ENCODE results near the gene LAMTOR3. TPM values are rescaled to one million over a fixed set of nuclear protein-coding genes. Genes with fewer than 3 reads are reported as not detected.

LAMTOR3 gene
- total and polyA plus RNA-seq, 4 donors = 13.5 to 26.3 (median 19.8) TPM

DNA sequence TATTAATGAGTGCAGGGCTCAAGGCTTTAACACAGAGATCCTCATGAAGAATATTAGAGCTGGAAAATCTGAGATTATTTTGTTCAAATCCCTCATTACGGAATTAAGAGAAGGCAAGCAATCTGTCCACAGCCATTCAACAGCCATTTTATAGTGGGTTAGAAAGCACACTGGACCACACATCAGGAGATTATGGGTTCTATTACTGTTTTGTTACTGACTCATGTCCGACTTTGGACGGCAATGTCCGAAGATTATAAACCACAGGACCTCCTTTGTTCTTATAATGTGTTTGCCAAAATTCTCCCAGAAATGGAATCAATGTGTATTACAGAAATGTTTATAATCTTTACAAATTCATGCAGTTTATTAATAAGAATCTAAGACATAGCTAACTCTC, 8.1 kb downstream of the LAMTOR3 start:
- no peak for TF ChIP-seq RAD21 (IDR thresholded peaks at IDR 0.05)

DNA sequence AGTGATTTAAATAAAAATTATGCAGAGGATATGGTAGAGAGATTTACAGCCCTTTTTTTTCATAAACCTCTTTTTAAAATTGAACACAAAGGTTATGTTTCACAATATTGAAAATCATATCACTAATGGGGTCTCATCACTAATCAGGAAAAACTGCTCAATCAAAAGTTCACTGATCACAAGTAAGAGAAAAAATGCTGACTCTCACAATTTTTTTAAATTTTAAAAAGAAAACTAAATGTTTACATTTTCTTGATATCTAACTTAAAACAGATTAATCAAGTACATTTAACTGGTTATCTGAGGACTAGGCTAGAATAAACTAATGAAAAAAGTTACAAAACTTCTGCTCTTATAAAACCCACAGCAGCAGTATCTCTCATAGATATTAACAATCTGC, 8.5 kb downstream of the LAMTOR3 start:
- TF ChIP-seq RAD21 (IDR thresholded peaks at IDR 0.05) (no peak), HNF4G (IDR thresholded peaks at IDR 0.05) (no peak), JUND (IDR thresholded peaks at IDR 0.05) (no peak), GABPA (IDR thresholded peaks at IDR 0.05 in 1 of 2, conservative IDR thresholded peaks at IDR 0.05 in 1 of 2) (no peak)
- TF ChIP-seq, protein P1, sequence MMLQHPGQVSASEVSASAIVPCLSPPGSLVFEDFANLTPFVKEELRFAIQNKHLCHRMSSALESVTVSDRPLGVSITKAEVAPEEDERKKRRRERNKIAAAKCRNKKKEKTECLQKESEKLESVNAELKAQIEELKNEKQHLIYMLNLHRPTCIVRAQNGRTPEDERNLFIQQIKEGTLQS (IDR thresholded peaks at IDR 0.05) = no peak
- TF ChIP-seq, protein P2, sequence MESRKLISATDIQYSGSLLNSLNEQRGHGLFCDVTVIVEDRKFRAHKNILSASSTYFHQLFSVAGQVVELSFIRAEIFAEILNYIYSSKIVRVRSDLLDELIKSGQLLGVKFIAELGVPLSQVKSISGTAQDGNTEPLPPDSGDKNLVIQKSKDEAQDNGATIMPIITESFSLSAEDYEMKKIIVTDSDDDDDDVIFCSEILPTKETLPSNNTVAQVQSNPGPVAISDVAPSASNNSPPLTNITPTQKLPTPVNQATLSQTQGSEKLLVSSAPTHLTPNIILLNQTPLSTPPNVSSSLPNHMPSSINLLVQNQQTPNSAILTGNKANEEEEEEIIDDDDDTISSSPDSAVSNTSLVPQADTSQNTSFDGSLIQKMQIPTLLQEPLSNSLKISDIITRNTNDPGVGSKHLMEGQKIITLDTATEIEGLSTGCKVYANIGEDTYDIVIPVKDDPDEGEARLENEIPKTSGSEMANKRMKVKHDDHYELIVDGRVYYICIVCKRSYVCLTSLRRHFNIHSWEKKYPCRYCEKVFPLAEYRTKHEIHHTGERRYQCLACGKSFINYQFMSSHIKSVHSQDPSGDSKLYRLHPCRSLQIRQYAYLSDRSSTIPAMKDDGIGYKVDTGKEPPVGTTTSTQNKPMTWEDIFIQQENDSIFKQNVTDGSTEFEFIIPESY (IDR thresholded peaks at IDR 0.05) = no peak
- TF ChIP-seq, protein P3, sequence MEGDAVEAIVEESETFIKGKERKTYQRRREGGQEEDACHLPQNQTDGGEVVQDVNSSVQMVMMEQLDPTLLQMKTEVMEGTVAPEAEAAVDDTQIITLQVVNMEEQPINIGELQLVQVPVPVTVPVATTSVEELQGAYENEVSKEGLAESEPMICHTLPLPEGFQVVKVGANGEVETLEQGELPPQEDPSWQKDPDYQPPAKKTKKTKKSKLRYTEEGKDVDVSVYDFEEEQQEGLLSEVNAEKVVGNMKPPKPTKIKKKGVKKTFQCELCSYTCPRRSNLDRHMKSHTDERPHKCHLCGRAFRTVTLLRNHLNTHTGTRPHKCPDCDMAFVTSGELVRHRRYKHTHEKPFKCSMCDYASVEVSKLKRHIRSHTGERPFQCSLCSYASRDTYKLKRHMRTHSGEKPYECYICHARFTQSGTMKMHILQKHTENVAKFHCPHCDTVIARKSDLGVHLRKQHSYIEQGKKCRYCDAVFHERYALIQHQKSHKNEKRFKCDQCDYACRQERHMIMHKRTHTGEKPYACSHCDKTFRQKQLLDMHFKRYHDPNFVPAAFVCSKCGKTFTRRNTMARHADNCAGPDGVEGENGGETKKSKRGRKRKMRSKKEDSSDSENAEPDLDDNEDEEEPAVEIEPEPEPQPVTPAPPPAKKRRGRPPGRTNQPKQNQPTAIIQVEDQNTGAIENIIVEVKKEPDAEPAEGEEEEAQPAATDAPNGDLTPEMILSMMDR (IDR thresholded peaks at IDR 0.05; ENCODE audit: low read depth, low read length, missing input control) = no peak
- H3K4me3 ChIP-seq (ENCODE audit: low read depth in 1 of 3, low read length in 3 of 3) = no peak overlapping the region
- no peaks in the 10 kb centered on the region for H3K9me3 ChIP-seq (ENCODE audit: control insufficient read depth in 4 of 4, low read length in 3 of 4)
- peaks cover 2 to 19% (median 18%) of the 10 kb centered on the region in 4 donors for H3K36me3 ChIP-seq (ENCODE audit: control insufficient read depth in 4 of 4, insufficient read depth in 3 of 4, low read depth in 1 of 4, low read length in 3 of 4)
- DNase-seq (ENCODE audit: low spot score) = no peak
- H3K27me3 ChIP-seq (ENCODE audit: control insufficient read depth in 4 of 4, insufficient read depth in 4 of 4, low read length in 3 of 4) = no peaks in the 10 kb centered on the region
- no peak overlapping the region for H3K27ac ChIP-seq (ENCODE audit: low read depth in 1 of 2, low read length in 2 of 2)
- H3K9ac ChIP-seq (ENCODE audit: low read depth in 1 of 2, low read length in 2 of 2) = no peak overlapping the region
- no peaks in the 10 kb centered on the region for H3K4me1 ChIP-seq (ENCODE audit: control insufficient read depth in 4 of 4, insufficient read depth in 4 of 4, low read length in 3 of 4)

More for the DNA sequence above, 8.1 kb downstream of the LAMTOR3 start:
- peaks cover 2 to 16% (median 14%) of the 10 kb centered on the region in 4 donors for H3K36me3 ChIP-seq (ENCODE audit: control insufficient read depth in 4 of 4, insufficient read depth in 3 of 4, low read depth in 1 of 4, low read length in 3 of 4)
- no peaks in the 10 kb centered on the region for H3K27me3 ChIP-seq (ENCODE audit: control insufficient read depth in 4 of 4, insufficient read depth in 4 of 4, low read length in 3 of 4)
- no peak overlapping the region for H3K27ac ChIP-seq (ENCODE audit: low read depth in 1 of 2, low read length in 2 of 2)
- no peak overlapping the region for H3K4me3 ChIP-seq (ENCODE audit: low read depth in 1 of 3, low read length in 3 of 3)
- no peak for DNase-seq (ENCODE audit: low spot score)
- 95% methylated on average over 4 of the region's 4 CpGs for WGBS
- H3K9me3 ChIP-seq (ENCODE audit: control insufficient read depth in 4 of 4, low read length in 3 of 4) = no peaks in the 10 kb centered on the region
- H3K4me1 ChIP-seq (ENCODE audit: control insufficient read depth in 4 of 4, insufficient read depth in 4 of 4, low read length in 3 of 4) = no peaks in the 10 kb centered on the region
- H3K9ac ChIP-seq (ENCODE audit: low read depth in 1 of 2, low read length in 2 of 2) = no peak overlapping the region

DNA sequence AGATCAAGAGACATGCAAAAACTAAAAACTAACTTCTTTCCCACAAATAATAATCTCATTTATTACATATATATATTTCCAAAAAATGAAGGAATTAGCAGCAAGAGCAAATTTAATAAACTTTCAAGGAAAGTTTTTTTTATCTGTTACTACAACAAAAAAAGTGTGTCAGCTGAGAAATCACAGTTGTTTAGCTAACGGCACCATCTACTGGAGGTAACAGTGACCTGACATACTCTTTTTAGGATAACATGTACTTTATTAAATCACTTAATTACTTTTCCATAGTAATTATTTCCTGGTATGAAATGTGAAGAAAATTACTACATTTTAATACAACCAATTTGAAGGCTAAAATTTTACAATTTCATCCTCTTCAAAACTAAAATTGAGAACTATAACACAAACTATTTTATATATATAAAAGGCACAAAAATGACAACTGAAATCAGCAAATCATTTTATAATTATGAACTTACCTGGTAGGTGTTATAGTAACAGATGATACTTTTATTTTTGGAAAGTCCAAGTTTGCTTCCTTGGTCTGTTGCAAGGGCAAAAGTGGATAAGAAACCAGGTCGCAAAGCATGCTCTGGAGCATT, 9.1 kb downstream of the LAMTOR3 start:
- Histone ChIP-seq H3K36me3 (ENCODE audit: control insufficient read depth in 4 of 4, insufficient read depth in 3 of 4, low read depth in 1 of 4, low read length in 3 of 4) (peaks cover 4 to 24% (median 22%) of the 10 kb centered on the region in 4 donors), H3K9me3 (ENCODE audit: control insufficient read depth in 4 of 4, low read length in 3 of 4) (no peaks in the 10 kb centered on the region), H3K27me3 (ENCODE audit: control insufficient read depth in 4 of 4, insufficient read depth in 4 of 4, low read length in 3 of 4) (no peaks in the 10 kb centered on the region), H3K9ac (ENCODE audit: low read depth in 1 of 2, low read length in 2 of 2) (no peak overlapping the region), H3K27ac (ENCODE audit: low read depth in 1 of 2, low read length in 2 of 2) (no peak overlapping the region), H3K4me3 (ENCODE audit: low read depth in 1 of 3, low read length in 3 of 3) (no peak overlapping the region), H3K4me1 (ENCODE audit: control insufficient read depth in 4 of 4, insufficient read depth in 4 of 4, low read length in 3 of 4) (no peaks in the 10 kb centered on the region)
- TF ChIP-seq NR2F2 (IDR thresholded peaks at IDR 0.05) (no peak), FOXA1 (IDR thresholded peaks at IDR 0.05) (no peak), JUND (IDR thresholded peaks at IDR 0.05) (no peak), RAD21 (IDR thresholded peaks at IDR 0.05) (peak; percentile 70 to 77)
- TF ChIP-seq, protein P4, sequence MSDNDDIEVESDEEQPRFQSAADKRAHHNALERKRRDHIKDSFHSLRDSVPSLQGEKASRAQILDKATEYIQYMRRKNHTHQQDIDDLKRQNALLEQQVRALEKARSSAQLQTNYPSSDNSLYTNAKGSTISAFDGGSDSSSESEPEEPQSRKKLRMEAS (IDR thresholded peaks at IDR 0.05) = no peak
- TF ChIP-seq, protein P1 (IDR thresholded peaks at IDR 0.05) = no peak
- TF ChIP-seq, protein P2 (IDR thresholded peaks at IDR 0.05) = no peak
- TF ChIP-seq, protein P5, sequence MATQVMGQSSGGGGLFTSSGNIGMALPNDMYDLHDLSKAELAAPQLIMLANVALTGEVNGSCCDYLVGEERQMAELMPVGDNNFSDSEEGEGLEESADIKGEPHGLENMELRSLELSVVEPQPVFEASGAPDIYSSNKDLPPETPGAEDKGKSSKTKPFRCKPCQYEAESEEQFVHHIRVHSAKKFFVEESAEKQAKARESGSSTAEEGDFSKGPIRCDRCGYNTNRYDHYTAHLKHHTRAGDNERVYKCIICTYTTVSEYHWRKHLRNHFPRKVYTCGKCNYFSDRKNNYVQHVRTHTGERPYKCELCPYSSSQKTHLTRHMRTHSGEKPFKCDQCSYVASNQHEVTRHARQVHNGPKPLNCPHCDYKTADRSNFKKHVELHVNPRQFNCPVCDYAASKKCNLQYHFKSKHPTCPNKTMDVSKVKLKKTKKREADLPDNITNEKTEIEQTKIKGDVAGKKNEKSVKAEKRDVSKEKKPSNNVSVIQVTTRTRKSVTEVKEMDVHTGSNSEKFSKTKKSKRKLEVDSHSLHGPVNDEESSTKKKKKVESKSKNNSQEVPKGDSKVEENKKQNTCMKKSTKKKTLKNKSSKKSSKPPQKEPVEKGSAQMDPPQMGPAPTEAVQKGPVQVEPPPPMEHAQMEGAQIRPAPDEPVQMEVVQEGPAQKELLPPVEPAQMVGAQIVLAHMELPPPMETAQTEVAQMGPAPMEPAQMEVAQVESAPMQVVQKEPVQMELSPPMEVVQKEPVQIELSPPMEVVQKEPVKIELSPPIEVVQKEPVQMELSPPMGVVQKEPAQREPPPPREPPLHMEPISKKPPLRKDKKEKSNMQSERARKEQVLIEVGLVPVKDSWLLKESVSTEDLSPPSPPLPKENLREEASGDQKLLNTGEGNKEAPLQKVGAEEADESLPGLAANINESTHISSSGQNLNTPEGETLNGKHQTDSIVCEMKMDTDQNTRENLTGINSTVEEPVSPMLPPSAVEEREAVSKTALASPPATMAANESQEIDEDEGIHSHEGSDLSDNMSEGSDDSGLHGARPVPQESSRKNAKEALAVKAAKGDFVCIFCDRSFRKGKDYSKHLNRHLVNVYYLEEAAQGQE (IDR thresholded peaks at IDR 0.05) = no peak
- TF ChIP-seq, protein P3 (IDR thresholded peaks at IDR 0.05; ENCODE audit: low read depth, low read length, missing input control) = peak; percentile 43
- WGBS = 84% methylated on average over 2 of the region's 2 CpGs
- DNase-seq (ENCODE audit: low spot score) = no peak

Data from liver (tissue), 9 donors.